ENCODE results near the gene GPR42. TPM values are rescaled to one million over a fixed set of nuclear protein-coding genes. Genes with fewer than 3 reads are reported as not detected.

Gene GPR42
- total RNA-seq, 2 donors from 2014 or later, result not detected

DNA sequence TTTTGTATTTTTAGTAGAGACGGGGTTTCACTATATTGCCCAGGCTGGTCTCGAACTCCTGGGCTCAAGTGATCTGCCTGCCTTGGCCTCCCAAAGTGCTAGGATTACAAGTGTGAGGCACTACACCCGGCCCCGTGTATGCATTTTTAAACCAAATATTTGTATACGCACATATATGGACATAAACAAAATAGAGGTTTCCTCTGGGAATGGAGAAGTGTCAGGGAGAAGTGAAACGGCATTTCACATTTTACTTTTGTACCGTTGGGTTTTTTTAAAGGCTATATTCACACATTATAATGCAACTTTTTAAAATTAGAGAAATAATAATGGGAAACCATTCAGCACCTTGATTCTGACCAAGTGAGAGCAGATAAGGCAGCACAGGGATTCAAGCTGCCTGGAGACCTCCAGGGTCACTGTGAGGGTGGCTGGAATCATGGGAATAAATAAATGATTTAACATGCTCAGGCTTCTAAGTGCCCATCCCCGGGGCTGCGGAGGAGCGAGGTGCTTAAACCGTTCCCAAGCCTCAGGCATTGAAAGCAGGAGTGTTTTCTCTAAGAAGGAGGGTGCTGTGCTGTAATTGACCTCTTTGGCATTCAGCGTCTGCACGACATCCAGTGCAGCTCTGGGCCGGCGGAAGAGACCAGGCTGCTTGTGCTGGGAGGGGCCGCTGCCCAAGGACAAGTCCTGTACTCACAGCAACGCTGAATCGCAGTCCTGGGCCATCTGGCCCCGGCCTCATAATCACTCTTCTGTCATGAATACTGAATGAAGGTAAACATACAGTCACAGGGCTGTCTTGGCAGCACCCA is 24.7 kb downstream of the GPR42 start:
- H3K27ac ChIP-seq, result no peak overlapping the region
- no peaks in the 10 kb centered on the region for H3K9me3 ChIP-seq
- no peak for ATAC-seq (ENCODE audit: insufficient number of reproducible peaks, low FRiP score, low read depth)
- TF ChIP-seq CTCF (IDR thresholded peaks at IDR 0.05), result no peak
- no peaks in the 10 kb centered on the region for H3K4me1 ChIP-seq (ENCODE audit: control insufficient read depth in 1 of 2, low read depth in 2 of 2)
- DNase-seq (ENCODE audit: low spot score), result no peak
- no peaks in the 10 kb centered on the region for H3K36me3 ChIP-seq
- H3K27me3 ChIP-seq (replicated peaks; ENCODE audit: insufficient read depth), result no peaks in the 10 kb centered on the region
- H3K4me3 ChIP-seq, result no peak overlapping the region

- Histone ChIP-seq H3K27me3 (replicated peaks; ENCODE audit: insufficient read depth) (no peaks in the 10 kb centered on the region), H3K9me3 (no peaks in the 10 kb centered on the region), H3K27ac (no peak overlapping the region), H3K4me1 (ENCODE audit: control insufficient read depth in 1 of 2, low read depth in 2 of 2) (no peaks in the 10 kb centered on the region), H3K36me3 (no peaks in the 10 kb centered on the region), H3K4me3 (no peak overlapping the region)
- TF ChIP-seq CTCF (IDR thresholded peaks at IDR 0.05), result no peak
- no peak for DNase-seq (ENCODE audit: low spot score)
- no peak for ATAC-seq (ENCODE audit: insufficient number of reproducible peaks, low FRiP score, low read depth)
Observed at GRCh38 chr19:35396240-35396885, 25.5 kb downstream of the GPR42 start.

DNA sequence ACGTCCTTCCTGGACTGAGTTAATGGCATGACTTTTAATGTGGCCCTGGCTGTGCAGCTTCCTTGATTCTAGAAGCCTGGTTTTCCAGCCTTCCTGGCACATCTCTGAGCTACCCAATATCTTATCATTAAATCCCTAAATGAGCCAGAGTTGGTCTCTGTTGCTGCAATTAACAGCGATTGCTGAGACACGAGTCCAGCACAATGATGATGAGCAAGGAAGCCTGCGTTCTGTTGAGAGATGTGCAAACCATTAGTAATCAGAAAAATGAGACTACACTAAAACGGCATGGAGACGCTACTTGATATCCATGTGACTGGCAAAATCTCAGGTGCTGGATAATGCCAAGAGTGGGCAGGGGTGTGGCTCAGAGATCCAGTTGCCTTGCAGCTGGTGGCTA is 26.2 kb downstream of the GPR42 start:
- H3K36me3 ChIP-seq, result no peaks in the 10 kb centered on the region

GRCh38 chr19:35398570-35398969 is 27.7 kb downstream of the GPR42 start:
- Histone ChIP-seq H3K9me3 (no peaks in the 10 kb centered on the region), H3K4me3 (no peak overlapping the region), H3K27me3 (replicated peaks; ENCODE audit: insufficient read depth) (no peaks in the 10 kb centered on the region), H3K27ac (no peak overlapping the region), H3K4me1 (ENCODE audit: control insufficient read depth in 1 of 2, low read depth in 2 of 2) (no peaks in the 10 kb centered on the region), H3K36me3 (no peaks in the 10 kb centered on the region)
- TF ChIP-seq CTCF (IDR thresholded peaks at IDR 0.05), result no peak
- DNase-seq (ENCODE audit: low spot score) (no peak), ATAC-seq (ENCODE audit: insufficient number of reproducible peaks, low FRiP score, low read depth) (no peak)

More for the DNA sequence above, 26.2 kb downstream of the GPR42 start:
- H3K4me1 ChIP-seq (ENCODE audit: control insufficient read depth in 1 of 2, low read depth in 2 of 2), result no peaks in the 10 kb centered on the region
- H3K27me3 ChIP-seq (replicated peaks; ENCODE audit: insufficient read depth), result no peaks in the 10 kb centered on the region
- H3K27ac ChIP-seq, result no peak overlapping the region
- ATAC-seq (ENCODE audit: insufficient number of reproducible peaks, low FRiP score, low read depth) (no peak), DNase-seq (ENCODE audit: low spot score) (no peak)
- no peak overlapping the region for H3K4me3 ChIP-seq
- no peak for TF ChIP-seq CTCF (IDR thresholded peaks at IDR 0.05)
- no peaks in the 10 kb centered on the region for H3K9me3 ChIP-seq

DNA sequence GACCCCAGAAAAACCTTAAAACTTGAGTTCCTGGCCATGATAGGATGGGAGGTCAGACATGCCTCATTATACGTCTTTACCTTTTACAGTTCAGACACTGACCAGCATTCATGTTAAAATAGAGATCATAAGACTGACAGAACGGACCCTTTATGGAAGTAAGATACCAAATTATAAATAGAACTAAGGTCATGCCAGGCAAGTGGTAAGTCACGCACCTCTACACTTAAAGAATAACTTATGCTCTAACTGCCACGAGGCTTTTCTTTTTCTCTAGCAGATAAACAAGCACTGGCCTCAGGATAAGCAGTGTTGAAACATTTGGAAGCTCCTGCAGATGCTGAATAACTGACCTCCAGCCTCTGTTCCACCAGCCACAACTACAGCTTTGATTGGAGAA is 28.4 kb downstream of the GPR42 start:
- Histone ChIP-seq H3K9me3 (no peaks in the 10 kb centered on the region), H3K4me1 (ENCODE audit: control insufficient read depth in 1 of 2, low read depth in 2 of 2) (no peaks in the 10 kb centered on the region), H3K36me3 (no peaks in the 10 kb centered on the region), H3K4me3 (no peak overlapping the region), H3K27me3 (replicated peaks; ENCODE audit: insufficient read depth) (no peaks in the 10 kb centered on the region), H3K27ac (no peak overlapping the region)
- no peak for ATAC-seq (ENCODE audit: insufficient number of reproducible peaks, low FRiP score, low read depth)
- TF ChIP-seq CTCF (IDR thresholded peaks at IDR 0.05), result no peak
- no peak for DNase-seq (ENCODE audit: low spot score)

All from thoracic aorta (tissue), 2 donors.